ENCODE data around the gene LRRC28. TPM values are rescaled to one million over a fixed set of nuclear protein-coding genes. Genes with fewer than 3 reads are reported as not detected.

LRRC28 gene
- total and polyA plus RNA-seq, 9 of the 15 experiments (the other 6 are each of a cell fraction or from before 2014, with no cell fraction given), result 5.5 to 17.4 (median 7.9) TPM

- TF ChIP-seq SFPQ (IDR thresholded peaks at IDR 0.05; ENCODE audit: low read depth, low read length) (no peak), ZNF184 (CRISPR knock-in tag; IDR thresholded peaks at IDR 0.05) (no peak)
Observed at GRCh38 chr15:99210334-99210733, 40.9 kb upstream of the LRRC28 start (continued).

GRCh38 chr15:99211926-99212325, 39.4 kb upstream of the LRRC28 start:
- POLR2A ChIA-PET, result interaction anchor here (0.5 kb wide), 1 partner anchor 8 kb away, joined by 3 read pairs; no protein-coding TSS in a partner anchor
- no peak overlapping the region for H3K9ac ChIP-seq (ENCODE audit: insufficient read depth in 1 of 2, low read depth in 2 of 2, low read length in 2 of 2)
- no peak overlapping the region for H3K4me2 ChIP-seq (ENCODE audit: insufficient read depth, low read length)
- intact Hi-C loops (cut with micrococcal nuclease) (loop anchor here (5.0 kb wide), 1 partner anchor 40 kb away; no protein-coding TSS in a partner anchor), in situ Hi-C loops (cut with MboI) (loop anchor here (5.0 kb wide), 1 partner anchor 110 kb away; no protein-coding TSS in a partner anchor)
- CTCF ChIA-PET (ENCODE audit: low intra/inter-chr PET ratio), result interaction anchor here (2.6 kb wide), 2 partner anchors 107 to 111 kb away, joined by 14 to 19 read pairs; partner anchors contain the start of gene SYNM
- FAIRE-seq (no peak), DNase-seq (ENCODE audit: extremely low read depth in 1 of 4, low spot score in 3 of 4) (no peak), ATAC-seq (no peak)
- no peaks in the 10 kb centered on the region for H3K9me1 ChIP-seq (ENCODE audit: control insufficient read depth, insufficient read depth, low read length)
- WGBS (ENCODE audit: insufficient coverage, low coverage, missing lambda C conversion rate), result 3% methylated on average over 4 of the region's 4 CpGs
- no peak for TF ChIP-seq BHLHE40 (IDR thresholded peaks at IDR 0.05; ENCODE audit: low read length)
- no peak for TF ChIP-seq ZNF41 (CRISPR knock-in tag; conservative IDR thresholded peaks at IDR 0.05)
- no peak for TF ChIP-seq MAFK (IDR thresholded peaks at IDR 0.05; ENCODE audit: low read length)
- no peak for TF ChIP-seq ZNF717 (CRISPR knock-in tag; IDR thresholded peaks at IDR 0.05)
- no peak for TF ChIP-seq THRAP3 (IDR thresholded peaks at IDR 0.05; ENCODE audit: borderline replicate concordance)
- no peaks in the 10 kb centered on the region for H3K27me3 ChIP-seq (ENCODE audit: control insufficient read depth in 2 of 2, insufficient read depth in 2 of 2, low read length in 2 of 2)
- H3K27ac ChIP-seq (ENCODE audit: extremely low read depth, low read depth, low read length), result no peak overlapping the region
- H3K79me2 ChIP-seq (ENCODE audit: control insufficient read depth, insufficient read depth, low read length), result no peaks in the 10 kb centered on the region
- no peaks in the 10 kb centered on the region for H3K4me1 ChIP-seq (replicated peaks in 1 of 2; ENCODE audit: control insufficient read depth in 2 of 2, insufficient read depth in 2 of 2, low read length in 2 of 2)
- no peak overlapping the region for H3K4me3 ChIP-seq
- H3K9me3 ChIP-seq (replicated peaks; ENCODE audit: control insufficient read depth, insufficient read depth, low read depth, low read length), result no peaks in the 10 kb centered on the region
- no peaks in the 10 kb centered on the region for H3K36me3 ChIP-seq (ENCODE audit: control insufficient read depth, insufficient read depth, low read length)
- no TSS peak for BruUV-seq (replicated peaks)
- no peak overlapping the region for H2AFZ ChIP-seq (ENCODE audit: low read depth, low read length)
- H4K20me1 ChIP-seq (replicated peaks; ENCODE audit: control insufficient read depth, insufficient read depth, low read length), result no peaks in the 10 kb centered on the region

Data from K562 (cell line).